HFFc6 (cell line): ENCODE data around the gene HOOK2. TPM values are rescaled to one million over a fixed set of nuclear protein-coding genes. Genes with fewer than 3 reads are reported as not detected.
A peak's percentile ranks its signal among the peaks of the same experiment; 100 is the strongest.

Experiments used
- DNase-seq: peaks from one replicate; pipeline ENCODE4 v3.0.0-alpha.2; 2018
- H3K27ac Mint-ChIP-seq: 2 replicates; pipeline ENCODE4 v1.8.0; 2020; ENCODE audit warnings: mild to moderate bottlenecking, mixed read lengths
- H3K27me3 Mint-ChIP-seq: 2 replicates; pipeline ENCODE4 v1.8.0; 2021; ENCODE audit warnings: mild to moderate bottlenecking, moderate library complexity, mixed read lengths; ENCODE audit not compliant: insufficient read depth
- H3K36me3 Mint-ChIP-seq: 2 replicates; pipeline ENCODE4 v1.8.0; 2021; ENCODE audit warnings: low read depth, mixed read lengths
- H3K4me1 Mint-ChIP-seq: 2 replicates; pipeline ENCODE4 v1.8.0; 2020; ENCODE audit warnings: low read depth, mixed read lengths
- H3K4me3 Mint-ChIP-seq: 2 replicates; pipeline ENCODE4 v1.8.0; 2020; ENCODE audit warnings: mild to moderate bottlenecking, moderate library complexity, mixed read lengths
- H3K9me3 Mint-ChIP-seq: 2 replicates; pipeline ENCODE4 v1.8.0; 2020; ENCODE audit warnings: mild to moderate bottlenecking, mixed read lengths
- total RNA-seq, 6 experiments: library from RNA; stranded (reverse); fragmentation: NEBNext Ultra II Directional; extraction: Animal tissue kit (Norgen Biotek cat#: 25700); gene quantifications; 2 replicates in 1 of 6; 3 replicates in 5 of 6; pipeline ENCODE4 v1.2.3, GENCODE V29; 2021
- TF ChIP-seq, protein P1 (sequence below): fragments of 200-600 bp; sonication (generic); IDR thresholded peaks from 2 replicates; pipeline ENCODE4 v1.5.0; 2021; ENCODE audit warnings: antibody characterized with exemption, mild to moderate bottlenecking

HOOK2 gene
- total RNA-seq, 6 experiments from 2014 or later: 10.5 to 13.8 (median 11.5) TPM

DNA sequence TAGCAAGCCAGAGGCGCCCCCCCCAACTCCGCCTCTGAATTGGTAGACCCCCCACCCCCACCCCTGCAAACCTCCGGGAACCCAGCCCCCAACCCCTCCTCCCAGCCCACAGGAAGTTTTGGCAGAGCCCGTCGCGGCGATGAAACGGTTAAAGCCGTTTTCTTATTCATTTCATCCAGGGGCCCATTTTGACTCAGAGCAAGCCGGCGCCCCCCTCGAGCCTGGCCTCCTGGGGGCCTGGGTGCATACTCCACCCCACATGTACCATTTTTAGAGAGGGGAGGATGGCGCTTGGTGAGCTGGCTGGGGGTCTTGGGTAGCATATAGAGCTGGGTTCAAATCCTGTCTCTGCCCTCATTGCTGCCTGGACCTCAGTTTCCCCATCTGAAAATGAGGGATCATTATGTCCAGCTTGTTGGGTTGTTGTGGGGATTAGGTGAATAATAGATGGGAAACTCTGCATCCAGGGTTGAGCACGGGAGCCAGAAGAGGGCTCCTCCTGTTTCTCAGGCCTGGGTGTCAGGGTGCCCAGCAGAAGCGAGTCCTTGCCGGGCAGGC, 8.0 kb upstream of the HOOK2 start:
- H3K27ac Mint-ChIP-seq: peak overlapping the region; percentile 92; the same call in 1 of the 2 replicates
- H3K9me3 Mint-ChIP-seq: no peaks in the 10 kb centered on the region
- no peak for DNase-seq
- peaks cover 26% of the 10 kb centered on the region for H3K4me1 Mint-ChIP-seq
- TF ChIP-seq, protein P1, sequence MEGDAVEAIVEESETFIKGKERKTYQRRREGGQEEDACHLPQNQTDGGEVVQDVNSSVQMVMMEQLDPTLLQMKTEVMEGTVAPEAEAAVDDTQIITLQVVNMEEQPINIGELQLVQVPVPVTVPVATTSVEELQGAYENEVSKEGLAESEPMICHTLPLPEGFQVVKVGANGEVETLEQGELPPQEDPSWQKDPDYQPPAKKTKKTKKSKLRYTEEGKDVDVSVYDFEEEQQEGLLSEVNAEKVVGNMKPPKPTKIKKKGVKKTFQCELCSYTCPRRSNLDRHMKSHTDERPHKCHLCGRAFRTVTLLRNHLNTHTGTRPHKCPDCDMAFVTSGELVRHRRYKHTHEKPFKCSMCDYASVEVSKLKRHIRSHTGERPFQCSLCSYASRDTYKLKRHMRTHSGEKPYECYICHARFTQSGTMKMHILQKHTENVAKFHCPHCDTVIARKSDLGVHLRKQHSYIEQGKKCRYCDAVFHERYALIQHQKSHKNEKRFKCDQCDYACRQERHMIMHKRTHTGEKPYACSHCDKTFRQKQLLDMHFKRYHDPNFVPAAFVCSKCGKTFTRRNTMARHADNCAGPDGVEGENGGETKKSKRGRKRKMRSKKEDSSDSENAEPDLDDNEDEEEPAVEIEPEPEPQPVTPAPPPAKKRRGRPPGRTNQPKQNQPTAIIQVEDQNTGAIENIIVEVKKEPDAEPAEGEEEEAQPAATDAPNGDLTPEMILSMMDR: no peak
- H3K4me3 Mint-ChIP-seq: peak overlapping the region; percentile 76
- H3K36me3 Mint-ChIP-seq: no peaks in the 10 kb centered on the region
- no peaks in the 10 kb centered on the region for H3K27me3 Mint-ChIP-seq

DNA sequence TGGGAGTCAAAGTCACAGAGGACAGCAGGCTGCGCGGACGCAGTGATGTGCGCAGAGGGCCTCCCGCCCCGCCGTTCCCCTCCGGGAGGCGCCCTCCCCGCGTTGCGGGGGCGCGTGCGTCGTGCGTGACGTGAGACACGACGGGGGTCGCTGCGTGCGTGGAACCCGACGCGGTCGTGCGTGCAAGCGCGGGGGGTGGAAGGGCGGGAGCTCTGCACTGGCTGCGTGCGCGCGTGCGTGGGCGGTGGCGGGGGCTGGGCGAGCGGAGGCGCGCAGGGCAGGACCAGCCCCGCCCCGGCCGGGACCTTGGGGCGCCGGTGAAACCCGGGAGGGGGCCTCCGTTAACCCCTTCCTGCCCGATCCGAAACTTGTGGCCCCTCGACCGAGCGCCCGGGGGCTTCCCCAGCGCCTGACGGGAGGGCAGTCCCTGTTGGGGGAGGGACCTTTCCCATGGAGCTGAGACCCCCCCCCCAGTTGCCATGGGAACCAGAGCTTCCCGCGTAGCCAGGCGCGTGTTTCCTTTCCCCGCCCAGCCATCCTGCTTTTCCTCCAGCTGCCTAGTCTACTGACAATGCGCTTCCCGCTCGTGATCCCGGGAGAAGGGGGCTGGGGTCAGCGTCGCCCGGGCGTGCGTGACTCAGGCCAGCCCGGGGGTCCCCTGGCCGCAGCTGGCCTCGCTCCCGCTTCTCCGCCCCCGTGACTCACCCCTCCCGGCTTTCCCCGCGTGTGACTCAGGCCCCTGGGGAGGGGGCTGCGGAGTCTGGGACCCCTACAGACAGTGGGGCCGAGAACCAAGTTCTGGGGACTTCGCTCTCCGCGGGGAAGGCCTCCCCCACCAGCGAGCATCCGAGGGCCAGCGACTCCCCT, 7.3 kb upstream of the HOOK2 start:
- DNase-seq: no peak
- TF ChIP-seq, protein P1: peak; percentile 44; the same call in 1 of the 2 replicates
- Mint-ChIP-seq H3K4me1 (peaks cover 24% of the 10 kb centered on the region), H3K4me3 (peak overlapping the region; percentile 84), H3K27ac (peak overlapping the region; percentile 92), H3K36me3 (no peaks in the 10 kb centered on the region), H3K27me3 (no peaks in the 10 kb centered on the region), H3K9me3 (no peaks in the 10 kb centered on the region)

DNA sequence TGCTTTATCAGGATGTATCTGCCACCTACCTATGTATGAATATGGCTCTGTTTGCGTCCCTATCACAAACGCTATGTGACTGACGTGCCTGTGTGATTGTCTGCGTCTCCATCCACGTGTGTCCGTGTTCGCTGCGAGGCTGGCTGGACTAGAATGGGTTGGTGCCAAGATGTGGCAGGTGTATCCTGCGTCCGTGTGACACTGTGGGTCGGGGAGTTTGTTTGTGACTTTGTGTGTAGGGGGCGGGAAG, 6.7 kb upstream of the HOOK2 start:
- Mint-ChIP-seq H3K36me3 (no peaks in the 10 kb centered on the region), H3K4me1 (peaks cover 29% of the 10 kb centered on the region), H3K4me3 (peak overlapping the region; percentile 84), H3K27me3 (no peaks in the 10 kb centered on the region; the same call in 1 of the 2 replicates), H3K27ac (peak overlapping the region; percentile 77), H3K9me3 (no peaks in the 10 kb centered on the region)
- TF ChIP-seq, protein P1: no peak
- no peak for DNase-seq

DNA sequence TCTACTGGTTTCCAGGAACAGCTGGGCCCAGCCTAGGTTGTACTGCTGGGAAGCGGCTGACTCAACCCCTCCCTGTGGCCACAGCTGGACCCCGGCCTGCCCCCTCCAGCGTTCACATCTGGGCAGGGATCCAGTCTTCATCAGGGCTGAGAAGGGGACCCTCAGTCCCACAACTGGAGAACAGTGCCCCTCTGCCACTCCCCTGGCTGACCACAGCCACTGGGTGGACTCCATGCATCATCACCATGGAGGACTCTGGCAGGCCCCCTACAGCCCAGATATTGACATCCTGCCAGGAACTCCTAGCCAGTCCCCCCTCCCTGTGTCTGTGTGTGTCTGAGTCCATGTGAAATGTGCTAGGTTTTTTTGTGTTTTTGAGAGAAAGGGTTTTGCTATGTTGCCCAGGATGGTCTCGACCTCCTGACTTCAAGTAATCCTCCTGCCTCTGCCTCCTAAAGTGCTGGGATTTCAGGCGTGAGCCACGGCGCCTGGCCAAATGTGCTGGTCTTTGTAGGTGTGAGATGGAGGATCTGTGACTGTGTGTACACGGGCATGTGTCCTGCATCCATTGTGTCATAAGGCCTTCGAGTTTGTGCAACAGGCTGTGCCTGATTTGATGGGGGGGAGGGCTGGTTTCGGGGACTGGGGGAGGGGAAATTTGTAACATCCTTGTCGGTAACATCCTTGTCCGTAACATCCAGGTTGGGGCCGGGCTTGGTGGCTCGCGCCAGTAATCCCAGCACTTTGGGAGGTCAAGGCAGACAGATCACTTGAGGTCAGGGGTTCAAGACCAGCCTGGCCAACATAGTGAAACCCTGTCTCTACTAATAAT, 4.0 kb upstream of the HOOK2 start:
- H3K36me3 Mint-ChIP-seq: no peaks in the 10 kb centered on the region
- peak overlapping the region; percentile 95 for H3K27ac Mint-ChIP-seq
- H3K4me3 Mint-ChIP-seq: peak overlapping the region; percentile 91
- DNase-seq: no peak
- peaks cover 32% of the 10 kb centered on the region for H3K4me1 Mint-ChIP-seq
- TF ChIP-seq, protein P1: peak; percentile 42; the same call in 1 of the 2 replicates
- no peaks in the 10 kb centered on the region; the same call in 1 of the 2 replicates for H3K27me3 Mint-ChIP-seq
- H3K9me3 Mint-ChIP-seq: no peaks in the 10 kb centered on the region

DNA sequence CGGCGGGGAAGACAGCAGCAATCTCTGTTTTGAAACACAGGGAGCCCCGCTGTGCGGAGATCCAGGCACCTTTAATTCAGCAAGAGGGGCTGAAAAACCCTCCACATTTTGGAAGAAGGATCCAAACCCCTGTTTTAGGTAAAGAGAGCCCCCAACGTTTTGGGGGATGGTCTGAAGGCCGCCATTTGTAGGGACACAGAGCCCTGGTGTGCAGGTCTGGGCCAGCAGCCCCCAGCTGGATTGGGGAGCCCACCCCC, 3.5 kb upstream of the HOOK2 start:
- H3K36me3 Mint-ChIP-seq: no peaks in the 10 kb centered on the region
- no peaks in the 10 kb centered on the region; the same call in 1 of the 2 replicates for H3K27me3 Mint-ChIP-seq
- H3K9me3 Mint-ChIP-seq: no peaks in the 10 kb centered on the region
- H3K4me3 Mint-ChIP-seq: peak overlapping the region; percentile 91
- TF ChIP-seq, protein P1: no peak
- peaks cover 37% of the 10 kb centered on the region for H3K4me1 Mint-ChIP-seq
- H3K27ac Mint-ChIP-seq: peak overlapping the region; percentile 95
- DNase-seq: no peak
